GM21786 (cell line): ENCODE measurements around the gene ZDHHC19.
"Not testable (repeated sequence)": the region's sequence is repeated elsewhere in the genome, so short reads cannot be mapped to it uniquely, and the experiment has no call there.

ENCODE experiments used
- ATAC-seq: cut with Tn5 transposase; IDR thresholded peaks from one replicate; pipeline ENCODE4 v1.9.1; 2021; ENCODE audit not compliant: unreplicated experiment

Gene ZDHHC19

DNA sequence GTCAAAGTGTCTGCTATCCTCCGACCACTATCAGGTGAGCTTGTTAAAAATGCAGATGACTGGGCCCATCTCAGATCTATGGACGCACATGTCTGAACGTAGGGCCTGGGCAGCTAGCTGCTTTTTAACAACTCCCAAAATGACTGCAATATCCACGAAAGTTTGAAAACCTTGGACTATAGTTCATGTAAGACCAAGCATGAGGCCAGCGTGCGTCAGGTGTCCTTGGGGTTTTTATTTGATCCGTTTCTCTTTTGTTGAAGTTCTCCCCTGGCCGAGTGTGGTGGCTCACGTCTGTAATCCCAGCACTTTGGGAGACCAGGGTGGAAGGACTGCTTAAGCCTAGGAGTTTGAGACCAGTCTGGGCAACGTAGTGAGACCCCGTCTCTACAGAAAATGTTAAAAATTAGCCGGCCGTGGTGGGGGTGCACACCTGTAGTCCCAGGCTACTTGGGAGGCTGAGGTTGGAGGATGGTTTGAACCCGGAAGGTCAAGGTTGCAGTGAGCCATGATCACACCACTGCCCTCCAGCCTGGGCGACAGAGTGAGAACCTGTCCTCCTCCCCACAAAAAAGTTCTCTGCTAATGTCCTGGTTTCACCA lies 14.7 kb upstream of the ZDHHC19 start:
- ATAC-seq = no peak

DNA sequence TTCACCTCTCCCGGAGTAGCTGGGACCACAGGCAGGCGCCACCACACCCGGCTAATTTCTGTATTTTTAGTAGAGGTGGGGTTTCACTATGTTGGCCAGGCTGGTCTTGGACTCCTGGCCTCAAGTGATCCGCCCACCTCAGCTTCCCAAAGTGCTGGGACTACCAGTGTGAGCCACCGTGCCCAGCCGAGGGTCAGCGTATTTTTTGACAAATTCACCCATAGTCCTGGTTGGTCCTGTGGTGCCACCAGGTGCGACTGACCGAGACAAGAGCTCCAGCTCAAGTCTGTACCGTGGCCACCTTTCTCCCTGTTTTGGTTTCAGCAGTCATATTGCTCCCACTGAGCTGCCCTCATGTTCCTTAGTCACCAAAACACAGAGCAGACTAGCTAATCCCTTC lies 13.9 kb upstream of the ZDHHC19 start:
- no peak for ATAC-seq

DNA sequence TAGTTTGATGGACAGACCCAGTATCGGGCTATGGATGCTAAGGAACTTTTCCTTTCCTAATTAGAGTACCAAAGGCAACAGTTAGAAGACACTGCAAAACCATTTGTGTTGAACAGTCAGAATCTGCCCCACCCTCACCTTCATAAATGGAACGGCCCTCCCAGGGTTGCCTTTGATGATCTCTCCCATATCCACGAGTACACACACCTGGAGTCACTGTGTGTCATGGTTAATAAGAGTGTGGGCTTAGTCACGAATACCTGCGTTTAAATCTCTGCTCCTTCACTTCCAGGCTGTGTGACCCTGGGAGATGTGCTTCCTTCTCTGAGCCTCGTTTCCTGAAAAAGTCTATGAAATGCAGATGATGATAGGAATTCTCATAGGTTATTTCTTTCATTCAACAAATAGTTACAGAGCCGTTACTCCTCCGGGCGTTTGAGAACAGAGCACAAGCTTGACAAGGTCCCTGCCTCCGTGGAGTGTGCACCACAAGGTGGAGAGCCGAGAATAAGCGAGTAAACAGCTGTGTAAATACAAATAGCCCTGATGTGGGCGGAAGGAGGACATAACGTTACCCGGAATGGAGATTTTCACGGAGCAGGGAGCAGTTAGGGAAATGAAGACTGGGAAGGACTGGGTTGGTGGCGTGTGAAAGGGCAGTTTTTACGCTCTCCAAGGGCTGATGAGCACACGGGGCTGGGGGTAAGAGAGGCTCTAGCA lies 11.8 kb upstream of the ZDHHC19 start:
- ATAC-seq = no peak

DNA sequence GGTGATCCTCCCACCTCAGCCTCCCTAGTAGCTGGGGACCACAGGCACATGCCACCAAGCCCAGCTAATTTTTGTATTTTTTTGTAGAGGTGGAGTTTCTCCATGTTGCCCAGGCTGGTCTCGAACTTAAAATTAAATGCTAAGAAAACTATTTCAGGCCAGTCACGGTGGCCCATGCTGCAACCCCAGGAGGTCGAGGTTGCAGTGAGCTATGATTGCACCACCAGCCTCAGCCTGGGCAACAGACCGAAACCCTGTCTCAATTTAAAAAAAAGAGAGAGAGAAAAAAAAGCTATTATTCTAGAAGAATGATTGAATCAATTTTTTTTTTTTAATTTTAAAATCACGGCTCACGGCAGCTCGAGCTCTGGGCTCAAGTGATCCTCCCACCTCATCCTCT lies 9.8 kb upstream of the ZDHHC19 start:
- ATAC-seq = no peak

DNA sequence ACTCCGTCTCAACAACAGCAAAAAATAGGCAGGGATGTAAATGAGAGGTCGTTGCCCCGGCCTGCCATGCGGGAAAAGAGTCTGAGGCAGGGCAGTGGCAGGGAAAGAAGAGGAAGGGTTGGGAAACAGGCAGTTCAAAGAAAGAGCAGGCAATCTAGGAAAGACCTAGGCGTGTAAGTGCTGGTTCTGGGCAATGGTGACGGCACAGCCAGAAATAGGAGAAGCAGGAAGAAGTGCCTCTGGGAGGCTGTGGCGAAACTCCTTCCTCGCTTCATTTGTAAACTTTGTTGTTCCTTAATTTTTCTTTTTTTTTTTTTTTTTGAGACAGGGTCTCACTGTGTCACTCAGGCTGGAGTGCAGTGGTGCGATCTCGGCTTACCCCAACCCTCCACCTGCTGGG lies 9.4 kb upstream of the ZDHHC19 start:
- ATAC-seq = no peak

DNA sequence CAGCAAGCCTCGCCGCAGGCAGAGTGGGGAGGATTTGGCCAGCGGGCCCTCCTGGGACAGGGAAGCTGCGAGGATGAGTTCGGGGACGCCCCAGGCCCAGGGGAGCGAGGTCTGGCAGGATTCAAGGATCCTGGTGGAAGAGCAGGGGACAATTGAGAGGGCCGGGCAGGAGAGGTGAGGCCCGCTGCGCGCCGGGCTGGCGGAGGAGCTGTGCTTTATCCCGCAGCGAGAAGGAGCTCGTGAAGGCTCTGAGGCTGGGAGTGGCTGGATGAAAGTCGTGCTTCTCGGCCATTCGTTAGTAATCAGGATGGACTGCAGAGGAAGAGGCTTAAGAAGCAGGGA lies 8.7 kb upstream of the ZDHHC19 start:
- ATAC-seq = no peak

DNA sequence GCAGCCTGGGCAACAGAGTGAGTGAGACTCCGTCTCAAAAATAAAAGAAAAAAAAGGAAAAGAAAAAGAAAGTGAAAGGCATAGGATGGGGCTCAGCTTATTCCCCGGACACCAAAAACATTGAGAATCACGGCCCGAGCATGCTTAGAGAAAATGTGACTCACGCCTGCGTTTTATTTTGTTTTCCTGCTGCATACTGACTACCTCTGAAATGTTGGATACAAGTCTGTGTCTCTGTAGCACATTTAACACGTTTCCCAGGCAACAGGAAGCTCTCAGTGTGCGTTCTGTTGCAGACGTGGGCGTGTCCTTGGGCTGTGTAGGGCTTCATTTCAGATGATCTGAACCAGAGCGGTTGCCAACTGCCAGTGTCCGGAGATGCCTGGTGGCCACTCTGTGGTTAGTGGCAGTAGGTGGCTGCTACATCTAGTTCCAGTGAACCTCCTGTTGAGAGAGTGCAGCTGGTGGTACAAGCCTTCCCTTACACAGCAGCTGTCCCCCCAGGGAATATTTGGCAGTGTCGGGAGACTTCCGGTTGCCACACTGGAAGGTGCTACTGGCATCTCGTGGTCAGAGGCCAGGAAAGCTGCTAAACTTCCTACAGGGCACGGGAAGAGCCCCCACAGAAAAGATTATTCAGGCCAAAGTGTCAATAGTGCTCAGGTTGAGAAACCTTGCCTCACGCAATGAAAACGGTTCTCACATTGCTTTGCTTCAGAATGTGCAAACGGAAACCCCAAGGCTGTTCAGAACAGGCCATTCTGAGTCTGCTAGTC lies 8.2 kb upstream of the ZDHHC19 start:
- ATAC-seq = peak; percentile 85

DNA sequence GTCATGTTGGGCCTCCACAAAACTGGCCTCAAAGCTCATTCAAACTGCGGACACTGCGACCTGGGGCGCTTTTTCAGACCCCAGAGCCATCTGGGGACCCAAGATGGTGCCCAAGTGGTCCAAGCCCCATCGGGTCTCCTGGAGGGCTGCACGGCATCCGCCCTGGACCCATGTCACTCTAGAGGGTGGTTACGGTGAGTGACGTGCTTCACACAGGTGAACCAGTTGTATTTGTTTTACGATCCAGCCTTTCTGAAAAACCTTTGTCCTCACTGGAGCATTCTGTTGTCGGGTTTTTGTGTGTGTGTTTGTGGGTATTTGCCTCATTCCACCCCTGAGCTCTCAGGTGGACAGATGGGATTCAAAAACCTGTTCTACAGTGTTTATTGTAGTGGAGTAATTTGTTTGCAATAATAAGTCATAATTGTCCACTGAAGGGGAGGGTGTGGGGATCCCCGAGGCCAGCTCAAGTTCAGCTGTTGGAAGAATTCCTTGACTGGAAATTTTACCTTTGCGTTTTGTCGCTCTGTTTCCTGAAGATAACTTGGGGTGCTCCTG lies 7.0 kb upstream of the ZDHHC19 start:
- ATAC-seq = no peak

DNA sequence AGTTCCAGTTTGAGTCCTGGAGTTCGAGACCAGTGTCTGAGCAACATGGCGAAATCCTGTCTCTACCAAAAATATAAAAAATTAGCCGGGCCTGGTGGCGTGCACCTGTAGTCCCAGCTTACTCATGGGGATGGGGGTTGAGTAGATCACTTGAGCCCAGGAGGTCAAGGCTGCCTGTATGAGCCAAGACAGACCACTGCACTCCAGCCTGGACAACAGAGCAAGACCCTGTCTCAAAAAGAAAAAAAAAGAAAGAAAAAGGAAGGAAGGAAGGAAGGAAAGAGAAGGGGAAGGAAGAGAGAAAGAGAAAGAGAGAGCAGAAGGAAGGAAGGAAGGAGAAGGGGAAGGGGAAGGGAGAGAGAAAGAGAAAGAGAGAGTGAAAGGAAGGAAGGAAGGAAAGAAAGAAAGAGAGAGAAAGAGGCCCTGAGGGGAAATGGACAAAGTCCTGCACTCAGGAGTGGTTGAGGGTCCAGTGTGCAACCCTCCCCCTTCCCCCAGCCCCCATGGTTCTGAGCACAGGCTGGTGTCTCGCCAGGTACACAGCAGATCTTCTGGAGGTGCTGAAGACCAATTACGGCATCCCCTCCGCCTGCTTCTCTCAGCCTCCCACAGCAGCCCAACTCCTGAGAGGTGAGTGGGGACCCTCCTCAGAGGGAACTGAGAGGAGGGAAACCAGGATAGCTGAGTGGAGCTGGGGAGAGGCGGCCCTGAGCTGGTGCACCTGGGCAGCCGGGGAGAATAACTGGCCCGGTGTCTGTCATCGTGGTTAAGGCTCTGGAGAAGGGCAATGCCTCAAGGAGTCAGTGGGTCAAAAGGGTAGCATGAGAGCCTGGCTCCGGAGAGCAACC lies 6.3 kb upstream of the ZDHHC19 start:
- no peak for ATAC-seq

DNA sequence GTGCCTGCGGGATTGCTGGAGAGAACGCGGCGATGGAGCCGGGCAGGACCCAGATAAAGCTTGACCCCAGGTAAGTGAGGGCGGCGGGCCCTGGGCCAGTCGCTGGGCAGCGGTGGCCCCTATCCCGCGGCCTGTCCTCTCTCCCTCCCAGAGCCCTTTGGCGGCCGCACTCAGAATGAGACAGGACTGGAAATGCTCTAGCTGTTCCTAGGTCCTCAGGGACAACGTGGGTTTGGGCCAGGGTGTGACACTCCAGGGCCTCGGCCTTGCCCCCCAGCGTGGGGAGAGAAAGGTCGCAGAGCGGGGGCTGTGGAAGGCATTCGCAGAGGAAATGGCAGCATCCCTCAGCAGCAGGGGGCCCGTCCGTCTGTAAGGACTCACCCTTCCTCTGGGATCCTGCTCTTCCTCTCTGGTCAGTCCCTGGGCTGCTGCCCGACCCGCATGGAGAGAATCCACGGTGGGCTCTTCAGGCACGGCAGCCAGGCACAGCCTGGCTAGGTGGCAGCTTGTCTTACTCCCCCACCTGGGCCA lies 5.5 kb upstream of the ZDHHC19 start:
- ATAC-seq = no peak

DNA sequence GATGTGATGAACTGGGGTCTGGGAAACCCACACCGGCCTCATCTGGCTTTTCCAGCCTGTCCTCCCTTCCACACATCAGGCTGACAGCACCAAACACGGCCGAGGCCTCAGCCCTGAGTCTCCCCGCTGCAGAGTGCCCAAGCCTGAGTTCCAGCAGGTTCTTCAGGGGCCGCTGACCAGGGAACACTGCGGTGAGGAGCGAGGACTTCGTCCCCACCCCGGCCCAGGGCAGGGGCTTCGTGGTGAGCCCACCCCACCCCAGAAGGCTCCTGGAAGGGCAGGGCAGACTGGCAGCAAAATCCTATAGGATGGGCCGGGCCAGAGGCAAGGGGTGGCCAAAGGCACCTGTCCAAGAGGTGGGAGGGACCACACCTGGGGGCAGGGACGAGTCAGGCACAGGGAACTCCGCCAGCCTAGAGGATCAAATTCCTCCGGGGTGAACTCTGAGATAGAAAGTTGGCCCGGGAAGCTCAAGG lies 4.9 kb upstream of the ZDHHC19 start, which contains the start of gene SLC51A:
Gene SLC51A, plus strand, starts transcription at position 446 of the 476 bp plus-strand sequence. CDS start 179 bp downstream, outside the sequence.
- no peak for ATAC-seq

DNA sequence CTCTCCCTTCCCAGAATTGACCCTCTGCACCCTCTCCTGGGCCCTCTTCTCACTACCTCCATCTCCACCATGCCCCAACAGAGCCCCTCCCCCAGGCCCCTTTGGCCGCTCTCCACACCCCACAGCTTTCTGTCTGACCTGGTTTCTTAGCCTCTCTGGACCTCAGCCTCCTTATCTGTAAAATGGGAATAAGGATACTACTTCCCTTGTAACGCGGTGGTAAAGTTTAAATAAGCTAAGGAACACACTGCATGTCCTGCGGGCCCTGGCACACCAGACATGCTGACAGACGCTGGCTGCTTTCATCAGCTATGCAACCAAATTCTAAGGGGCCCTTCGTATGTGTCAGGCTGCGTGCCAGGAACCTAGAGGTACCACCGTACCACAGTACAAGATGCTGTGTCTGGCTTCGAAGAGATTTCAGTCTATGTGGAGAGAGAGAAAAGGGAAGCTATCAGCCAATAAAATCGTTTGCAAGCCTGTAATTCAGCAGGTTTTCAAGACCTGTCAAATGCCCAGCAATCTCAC lies 4.4 kb upstream of the ZDHHC19 start:
- no peak for ATAC-seq

DNA sequence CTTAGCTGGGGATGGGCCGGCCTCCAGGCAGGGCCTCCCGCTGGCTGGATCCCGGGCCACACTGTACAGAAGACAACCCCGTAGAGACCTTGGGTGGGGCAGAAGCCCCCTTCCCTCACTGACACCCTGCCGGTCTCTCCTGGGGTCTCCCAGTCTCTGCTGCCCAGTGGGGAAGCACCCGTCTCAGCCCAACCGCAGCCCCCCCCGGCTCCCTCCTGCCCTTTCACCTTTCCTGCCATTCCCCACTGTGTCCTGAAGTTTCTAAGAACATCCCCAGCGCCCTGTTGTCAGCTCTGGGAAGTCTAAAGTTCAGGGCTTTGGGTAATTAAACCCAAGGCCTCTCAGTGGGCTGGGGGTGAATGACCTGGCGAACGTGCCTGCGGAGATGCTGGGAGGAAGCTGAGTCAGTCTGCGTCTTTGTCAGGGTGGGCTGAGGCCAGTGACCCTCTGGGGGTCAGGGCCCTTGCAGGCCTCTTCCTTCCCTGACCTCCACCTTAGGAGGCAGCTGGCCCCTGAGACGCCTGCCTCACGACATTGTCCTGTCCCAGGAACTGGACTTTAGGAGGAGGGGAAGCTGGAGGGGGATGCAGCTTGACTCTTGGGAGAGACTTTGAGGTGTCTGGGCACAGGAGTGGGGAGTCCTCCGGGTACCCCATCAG lies 3.7 kb upstream of the ZDHHC19 start:
- no peak for ATAC-seq

DNA sequence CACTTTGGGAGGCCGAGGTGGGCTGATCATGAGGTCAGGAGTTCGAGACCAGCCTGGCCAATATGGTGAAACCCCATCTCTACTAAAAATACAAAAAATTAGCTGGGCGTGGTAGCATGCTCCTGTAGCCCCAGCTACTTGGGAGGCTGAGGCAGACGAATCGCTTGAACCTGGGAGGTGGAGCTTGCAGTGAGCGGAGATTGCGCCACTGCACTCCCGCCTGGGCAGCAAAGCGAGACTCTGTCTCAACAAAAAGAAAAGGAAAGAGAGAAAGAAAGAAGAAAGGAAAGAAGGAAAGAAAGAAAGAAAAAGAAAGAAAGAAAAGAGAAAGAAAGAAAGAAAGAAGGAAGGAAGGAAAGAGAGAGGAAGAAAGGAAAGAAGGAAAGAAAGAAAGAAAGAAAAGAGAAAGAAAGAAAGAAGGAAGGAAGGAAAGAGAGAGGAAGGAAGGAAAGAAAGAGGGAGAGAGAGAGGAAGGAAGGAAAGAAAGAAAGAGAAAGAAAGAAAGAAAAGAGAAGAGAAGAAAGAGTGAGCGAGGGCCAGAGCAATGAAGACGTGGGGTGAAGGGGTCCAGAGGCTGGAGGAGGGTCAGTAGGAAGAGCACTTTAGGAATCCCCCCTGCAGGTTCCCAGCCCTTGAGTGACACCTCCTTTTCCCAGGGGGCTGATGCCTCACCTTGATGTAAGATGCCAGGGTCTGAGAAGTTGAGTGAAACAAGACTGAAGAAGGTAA lies 1.1 kb downstream of the ZDHHC19 start:
- ATAC-seq = not testable (repeated sequence)

DNA sequence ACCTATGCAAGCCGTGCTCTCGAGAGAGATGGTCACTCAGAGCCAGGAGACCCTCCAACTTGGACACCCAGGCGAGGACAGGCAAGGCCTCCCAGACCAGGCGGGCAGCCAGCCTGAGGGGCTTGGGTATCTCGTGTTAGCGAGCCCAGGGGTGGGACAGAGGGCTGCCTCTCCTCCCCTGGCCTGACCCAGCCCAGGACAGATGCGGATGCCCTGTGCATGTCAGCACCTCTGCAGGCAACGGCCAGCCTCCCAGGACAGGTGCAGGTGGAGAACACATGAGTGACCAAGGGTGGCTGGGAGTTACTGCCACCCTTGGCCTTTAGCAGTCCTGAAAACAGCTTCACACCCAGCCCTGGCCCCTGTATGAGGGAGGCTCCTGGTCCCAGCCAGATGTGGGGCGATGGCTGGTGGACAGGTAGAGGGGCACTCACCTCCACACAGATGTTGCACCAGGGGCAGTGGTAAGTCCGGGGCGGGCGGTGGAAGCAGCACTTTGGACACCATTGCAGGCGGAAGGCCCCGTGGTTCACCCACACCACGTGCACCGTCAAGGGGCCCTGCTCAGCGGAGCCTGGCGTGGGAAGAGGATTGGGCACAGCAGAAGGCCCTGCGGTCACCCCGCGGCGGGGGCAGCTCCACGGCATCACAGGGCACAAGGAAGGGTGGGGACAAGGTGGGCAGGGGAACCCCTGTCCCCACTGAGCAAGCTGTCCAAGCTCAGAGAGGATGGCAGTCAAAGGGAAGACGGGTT lies 2.1 kb downstream of the ZDHHC19 start:
- no peak for ATAC-seq

DNA sequence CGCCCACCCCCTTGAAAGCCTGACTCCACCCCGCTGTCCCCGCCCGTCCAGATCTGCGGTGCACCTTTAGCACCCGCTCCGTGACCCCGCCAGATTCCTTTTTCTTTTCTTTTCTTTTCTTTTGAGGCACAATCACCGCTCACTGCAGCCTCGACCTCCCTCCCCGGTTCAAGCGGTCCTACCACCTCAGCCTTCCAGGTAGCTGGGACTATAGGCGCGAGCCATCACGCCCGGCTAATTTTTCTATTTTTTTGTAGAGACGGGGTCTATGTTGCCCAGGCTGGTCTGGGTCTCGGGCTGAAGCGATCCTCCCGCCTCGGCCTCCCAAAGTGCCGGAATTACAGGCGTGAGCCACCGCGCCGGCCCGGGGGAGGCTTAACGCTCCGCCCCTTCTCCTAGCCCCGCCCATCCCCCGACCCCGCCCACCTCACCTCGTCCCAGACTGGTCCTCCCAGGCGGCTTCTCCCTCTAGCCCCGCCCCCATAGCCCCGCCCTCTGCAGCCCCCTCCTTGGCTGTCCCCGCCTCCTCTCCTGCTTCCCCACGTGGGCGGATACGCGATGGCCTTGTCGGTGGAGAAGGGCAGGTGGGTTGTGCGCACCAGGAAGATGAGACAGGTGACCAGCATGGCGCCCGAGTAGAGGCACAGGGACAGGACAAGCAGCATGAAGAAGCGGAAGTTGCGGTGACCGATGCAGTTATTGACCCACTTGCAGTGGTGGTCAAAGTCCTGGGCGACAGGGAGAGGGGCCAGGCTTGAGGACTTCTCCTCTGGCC lies 3.2 kb downstream of the ZDHHC19 start:
- ATAC-seq = no peak

DNA sequence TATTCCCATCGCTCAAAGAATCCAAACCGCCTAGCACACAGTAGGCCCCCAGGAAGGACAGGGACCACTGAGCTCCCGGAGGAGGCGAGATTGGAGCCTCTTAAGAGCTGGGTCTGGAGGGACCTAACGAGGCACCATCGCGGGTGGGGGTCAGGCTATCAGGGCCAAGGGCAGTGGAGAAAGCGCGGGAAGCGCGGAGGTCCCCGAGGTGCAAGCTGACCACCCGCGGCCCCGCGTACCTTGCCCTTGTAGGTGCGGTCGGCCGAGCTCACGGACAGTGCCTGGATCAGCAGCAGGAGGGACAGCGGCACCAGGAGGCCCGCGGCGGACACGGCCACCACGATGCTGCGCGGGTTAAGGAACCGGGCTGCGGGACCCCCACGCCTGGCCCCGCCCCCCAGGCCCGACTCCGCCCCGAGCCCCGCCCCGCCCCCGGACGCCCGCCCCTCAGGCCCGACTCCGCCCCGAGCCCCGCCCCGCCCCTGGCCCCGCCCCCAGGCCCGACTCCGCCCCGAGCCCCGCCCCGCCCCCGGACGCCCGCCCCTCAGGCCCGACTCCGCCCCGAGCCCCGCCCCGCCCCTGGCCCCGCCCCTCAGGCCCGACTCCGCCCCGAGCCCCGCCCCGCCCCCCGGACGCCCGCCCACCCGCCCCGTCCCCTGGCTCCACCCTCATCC lies 3.9 kb downstream of the ZDHHC19 start:
- ATAC-seq = no peak
